DOHH2 (cell line): ENCODE measurements around the gene GTPBP4.

ENCODE experiments used
- H3F3A ChIP-seq: fragments of 200-600 bp; sonication (generic), shearing (Covaris generic); 2 replicates; pipeline ENCODE4 v1.6.0; 2016; ENCODE audit warnings: antibody characterized with exemption, mild to moderate bottlenecking; ENCODE audit not compliant: control insufficient read depth, insufficient read depth
- H3K27ac ChIP-seq: fragments of 200-600 bp; sonication (generic); 2 replicates; pipeline ENCODE4 v1.5.1; 2014; ENCODE audit warnings: low read depth, mild to moderate bottlenecking, low read length, moderate library complexity
- H3K27me3 ChIP-seq: fragments of 200-600 bp; sonication (generic); 2 replicates; pipeline ENCODE4 v1.6.1; 2014; ENCODE audit warnings: mild to moderate bottlenecking, low read length, mixed read lengths; ENCODE audit not compliant: control insufficient read depth
- H3K36me3 ChIP-seq: fragments of 200-600 bp; sonication (generic); 2 replicates; pipeline ENCODE4 v1.6.1; 2014; ENCODE audit warnings: mild to moderate bottlenecking, low read length, moderate library complexity, mixed read lengths; ENCODE audit not compliant: control insufficient read depth
- H3K4me1 ChIP-seq: fragments of 200-600 bp; sonication (generic); 2 replicates; pipeline ENCODE4 v1.6.1; 2014; ENCODE audit warnings: mild to moderate bottlenecking, low read length, mixed read lengths; ENCODE audit not compliant: control insufficient read depth
- H3K4me2 ChIP-seq: fragments of 200-600 bp; sonication (generic); 2 replicates; pipeline ENCODE4 v1.6.0; 2014; ENCODE audit warnings: mild to moderate bottlenecking, low read length, moderate library complexity
- H3K4me3 ChIP-seq: fragments of 200-600 bp; sonication (generic); 2 replicates; pipeline ENCODE4 v1.5.1; 2014; ENCODE audit warnings: mild to moderate bottlenecking, low read length, mixed read lengths
- H3K79me2 ChIP-seq: fragments of 200-600 bp; sonication (generic); 2 replicates; pipeline ENCODE4 v1.6.1; 2014; ENCODE audit warnings: mild to moderate bottlenecking, low read length, mixed read lengths; ENCODE audit not compliant: control insufficient read depth
- H3K9me2 ChIP-seq: fragments of 200-600 bp; sonication (generic); replicated peaks from 2 replicates; pipeline ENCODE4 v1.6.1; 2014; ENCODE audit warnings: mild to moderate bottlenecking, low read length, mixed read lengths; ENCODE audit not compliant: control insufficient read depth
- H3K9me3 ChIP-seq: fragments of 200-600 bp; sonication (generic); 2 replicates; pipeline ENCODE4 v1.6.1; 2014; ENCODE audit warnings: antibody characterized with exemption, low read length, mixed read lengths; ENCODE audit not compliant: control insufficient read depth, insufficient read depth
- H4K20me1 ChIP-seq: fragments of 200-600 bp; sonication (generic); 2 replicates; pipeline ENCODE4 v1.6.0; 2014; ENCODE audit warnings: low read depth, mild to moderate bottlenecking, antibody characterized with exemption, low read length, moderate library complexity; ENCODE audit not compliant: control insufficient read depth, insufficient read depth
- EZH2phosphoT487 ChIP-seq: fragments of 200-600 bp; sonication (generic); IDR thresholded peaks from 2 replicates; pipeline ENCODE4 v1.6.1; 2017; ENCODE audit warnings: borderline replicate concordance, mild to moderate bottlenecking, antibody characterized with exemption, low read length, moderate library complexity, mixed read lengths
- TF ChIP-seq, protein P1 (sequence below): fragments of 200-600 bp; sonication (generic); IDR thresholded peaks from one replicate; pipeline ENCODE4 v1.5.1; 2014; ENCODE audit warnings: antibody characterized with exemption, mild to moderate bottlenecking, low read depth, low read length; ENCODE audit not compliant: poor library complexity, severe bottlenecking

Gene GTPBP4

DNA sequence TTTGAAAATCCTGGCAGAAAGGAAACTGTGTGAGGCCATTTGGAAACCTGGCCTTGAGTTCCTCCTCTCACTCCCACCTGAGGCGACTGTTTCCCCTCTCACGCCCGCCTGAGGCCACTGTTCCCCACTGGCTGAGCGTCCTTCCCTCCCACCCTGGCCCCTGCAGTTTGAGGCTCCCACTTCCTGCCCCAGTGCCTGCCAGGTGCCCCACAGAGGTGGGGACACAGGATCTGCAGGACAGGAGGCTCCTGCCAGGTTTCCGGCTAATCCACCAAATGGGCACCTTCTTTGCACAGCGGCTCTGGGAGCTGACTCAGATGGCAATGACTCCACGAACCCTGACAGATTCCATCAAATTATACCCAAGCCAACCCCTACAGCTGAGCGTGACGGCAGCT is 32.4 kb upstream of the GTPBP4 start:
- Histone ChIP-seq H3K4me2 (no peak overlapping the region), H3K27me3 (peaks cover 4% of the 10 kb centered on the region; the same call in 1 of the 2 replicates), H3K36me3 (no peaks in the 10 kb centered on the region), H4K20me1 (no peaks in the 10 kb centered on the region), H3K4me3 (no peak overlapping the region), H3K9me2 (no peaks in the 10 kb centered on the region), H3K79me2 (no peaks in the 10 kb centered on the region), H3F3A (no peaks in the 10 kb centered on the region; the same call in 1 of the 2 replicates), H3K4me1 (peaks cover 6% of the 10 kb centered on the region), H3K9me3 (no peaks in the 10 kb centered on the region), H3K27ac (no peak overlapping the region)
- TF ChIP-seq, protein P1, sequence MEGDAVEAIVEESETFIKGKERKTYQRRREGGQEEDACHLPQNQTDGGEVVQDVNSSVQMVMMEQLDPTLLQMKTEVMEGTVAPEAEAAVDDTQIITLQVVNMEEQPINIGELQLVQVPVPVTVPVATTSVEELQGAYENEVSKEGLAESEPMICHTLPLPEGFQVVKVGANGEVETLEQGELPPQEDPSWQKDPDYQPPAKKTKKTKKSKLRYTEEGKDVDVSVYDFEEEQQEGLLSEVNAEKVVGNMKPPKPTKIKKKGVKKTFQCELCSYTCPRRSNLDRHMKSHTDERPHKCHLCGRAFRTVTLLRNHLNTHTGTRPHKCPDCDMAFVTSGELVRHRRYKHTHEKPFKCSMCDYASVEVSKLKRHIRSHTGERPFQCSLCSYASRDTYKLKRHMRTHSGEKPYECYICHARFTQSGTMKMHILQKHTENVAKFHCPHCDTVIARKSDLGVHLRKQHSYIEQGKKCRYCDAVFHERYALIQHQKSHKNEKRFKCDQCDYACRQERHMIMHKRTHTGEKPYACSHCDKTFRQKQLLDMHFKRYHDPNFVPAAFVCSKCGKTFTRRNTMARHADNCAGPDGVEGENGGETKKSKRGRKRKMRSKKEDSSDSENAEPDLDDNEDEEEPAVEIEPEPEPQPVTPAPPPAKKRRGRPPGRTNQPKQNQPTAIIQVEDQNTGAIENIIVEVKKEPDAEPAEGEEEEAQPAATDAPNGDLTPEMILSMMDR: no peak
- no peak for TF ChIP-seq EZH2phosphoT487

DNA sequence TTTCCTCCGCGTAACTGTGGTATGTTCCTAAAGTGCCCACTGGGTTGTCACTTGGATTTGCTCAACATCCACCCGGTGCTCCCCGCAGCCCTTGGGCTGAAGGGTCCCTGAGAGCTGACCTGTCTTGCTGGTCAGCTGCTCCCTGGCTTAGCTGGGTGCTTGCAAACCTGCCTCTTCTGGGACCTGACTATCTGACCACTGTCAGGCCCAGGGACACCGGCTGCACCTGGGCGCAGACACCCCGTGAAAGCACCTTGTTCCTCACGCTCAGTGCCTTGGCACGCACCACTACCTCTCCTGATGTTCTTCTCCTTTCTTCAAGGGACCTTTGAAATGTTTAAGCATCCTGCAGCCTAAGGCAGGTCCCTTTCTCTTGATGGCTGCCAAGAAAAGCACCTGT is 30.1 kb upstream of the GTPBP4 start:
- H3K27me3 ChIP-seq: no peaks in the 10 kb centered on the region
- H4K20me1 ChIP-seq: no peaks in the 10 kb centered on the region
- no peaks in the 10 kb centered on the region for H3K9me2 ChIP-seq
- H3K4me2 ChIP-seq: no peak overlapping the region
- no peak overlapping the region for H3K4me3 ChIP-seq
- no peaks in the 10 kb centered on the region; the same call in 1 of the 2 replicates for H3F3A ChIP-seq
- H3K36me3 ChIP-seq: no peaks in the 10 kb centered on the region
- TF ChIP-seq, protein P1: no peak
- TF ChIP-seq EZH2phosphoT487: no peak
- H3K27ac ChIP-seq: no peak overlapping the region
- peaks cover 6% of the 10 kb centered on the region for H3K4me1 ChIP-seq
- H3K9me3 ChIP-seq: no peaks in the 10 kb centered on the region
- H3K79me2 ChIP-seq: no peaks in the 10 kb centered on the region

DNA sequence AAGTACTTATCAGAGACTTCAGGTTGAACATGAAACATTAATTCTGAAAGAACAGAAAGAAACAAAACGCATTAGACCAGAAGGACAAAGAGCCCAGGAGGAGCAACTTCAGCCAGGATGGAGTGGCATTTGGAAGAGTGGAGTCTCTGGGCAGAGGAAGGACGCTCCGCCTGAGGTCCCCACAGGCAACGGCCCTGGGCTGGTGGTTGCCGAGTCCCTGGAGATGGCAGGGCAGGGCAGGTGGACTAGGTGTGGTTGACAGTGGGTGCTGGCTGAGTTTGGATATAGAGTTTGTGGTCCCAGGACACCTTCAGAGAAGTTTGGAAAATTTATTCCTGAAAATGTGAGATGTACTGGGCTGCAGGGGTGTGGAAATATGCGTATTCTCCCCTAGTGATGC is 29.4 kb upstream of the GTPBP4 start:
- no peak overlapping the region for H3K4me3 ChIP-seq
- no peak overlapping the region for H3K4me2 ChIP-seq
- H3K79me2 ChIP-seq: no peaks in the 10 kb centered on the region
- H3K4me1 ChIP-seq: peaks cover 6% of the 10 kb centered on the region
- no peaks in the 10 kb centered on the region for H3K9me3 ChIP-seq
- H3K36me3 ChIP-seq: no peaks in the 10 kb centered on the region
- H3F3A ChIP-seq: no peaks in the 10 kb centered on the region; the same call in 1 of the 2 replicates
- no peaks in the 10 kb centered on the region for H4K20me1 ChIP-seq
- H3K9me2 ChIP-seq: no peaks in the 10 kb centered on the region
- no peak for TF ChIP-seq EZH2phosphoT487
- TF ChIP-seq, protein P1: no peak
- no peak overlapping the region for H3K27ac ChIP-seq
- H3K27me3 ChIP-seq: no peaks in the 10 kb centered on the region

DNA sequence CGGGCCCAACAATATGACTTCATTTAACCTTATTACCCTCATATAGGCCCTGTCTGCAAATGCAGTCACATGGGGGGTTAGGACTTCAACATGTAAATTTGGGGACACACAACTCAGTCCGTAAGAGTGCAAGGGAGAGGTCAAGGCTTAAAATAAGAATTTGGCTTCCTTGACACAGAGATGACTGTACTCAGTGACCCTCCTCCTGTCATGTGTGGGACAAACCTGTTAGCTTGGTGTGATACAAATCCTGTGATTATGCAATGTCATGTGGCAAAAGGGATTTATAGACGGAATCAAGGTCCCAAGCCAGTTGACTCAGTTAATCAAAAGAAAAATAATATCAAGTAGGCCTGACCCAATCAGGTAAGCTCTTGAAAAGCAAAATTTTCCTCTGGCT is 25.9 kb upstream of the GTPBP4 start:
- Histone ChIP-seq H3K4me1 (peaks cover 6% of the 10 kb centered on the region), H3K36me3 (no peaks in the 10 kb centered on the region), H3K79me2 (no peaks in the 10 kb centered on the region), H3K4me3 (no peak overlapping the region), H3K4me2 (no peak overlapping the region), H3K9me2 (no peaks in the 10 kb centered on the region), H3K9me3 (no peaks in the 10 kb centered on the region), H3K27ac (no peak overlapping the region), H3F3A (no peaks in the 10 kb centered on the region; the same call in 1 of the 2 replicates), H4K20me1 (no peaks in the 10 kb centered on the region), H3K27me3 (no peaks in the 10 kb centered on the region)
- TF ChIP-seq, protein P1: no peak
- TF ChIP-seq EZH2phosphoT487: no peak
